Gastrocnemius medialis (tissue), 4 donors: Measurements from ENCODE around the gene SUB1.

Experiments used
- POLR2A ChIP-seq, 2 donors: fragments of 450-650 bp; IDR thresholded peaks; one replicate each; pipeline ENCODE4 v1.6.1; 2017; ENCODE audit warnings: antibody characterized with exemption in 2 of 2, mild to moderate bottlenecking in 2 of 2, moderate library complexity in 2 of 2
- TF ChIP-seq, protein P1 (sequence below), 5 experiments: fragments of 450-650 bp in 3 of 5; fragments of 200-600 bp in 2 of 5; sonication (generic) in 2 of 5; IDR thresholded peaks in 4 of 5; conservative IDR thresholded peaks in 1 of 5; 1 replicate in 4 of 5; 2 replicates in 1 of 5; pipeline ENCODE4 v1.5.1; 2016 to 2019; ENCODE audit warnings: antibody characterized with exemption in 5 of 5, mild to moderate bottlenecking in 3 of 5, moderate library complexity in 3 of 5

DNA sequence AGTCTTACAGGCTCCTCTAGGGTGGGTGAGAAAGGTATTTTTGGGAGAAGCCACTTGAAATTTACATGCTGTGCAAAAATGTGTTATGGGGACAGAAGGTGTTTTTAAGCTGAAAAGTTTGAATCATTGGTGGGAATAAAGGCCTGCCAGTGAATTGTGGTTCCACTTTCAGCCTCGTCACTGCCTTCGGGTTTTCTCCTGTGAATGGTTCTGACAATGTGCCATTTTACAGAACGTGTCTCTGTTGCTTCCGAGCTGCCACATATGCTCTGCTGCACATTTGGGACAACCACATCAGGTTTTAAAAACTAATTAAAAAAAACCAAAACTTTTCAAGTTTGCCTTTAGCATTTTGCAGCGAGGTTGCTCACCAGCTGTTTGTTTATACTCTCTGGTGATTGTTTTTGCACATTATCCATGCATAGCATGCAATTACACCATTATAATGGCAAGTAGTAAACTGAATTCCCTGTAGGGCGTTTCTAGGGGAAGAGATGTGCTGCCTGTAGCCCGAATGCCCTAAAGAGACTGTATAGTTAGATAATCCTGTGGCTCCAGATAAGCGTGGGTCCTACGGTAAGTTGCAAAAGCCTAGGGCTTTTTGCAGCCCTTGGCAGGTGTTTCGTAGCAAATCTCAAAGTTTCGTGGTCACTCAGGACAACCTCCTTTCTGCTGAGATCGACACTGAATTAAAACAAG is 40.1 kb upstream of the SUB1 start:
- TF ChIP-seq, protein P1, sequence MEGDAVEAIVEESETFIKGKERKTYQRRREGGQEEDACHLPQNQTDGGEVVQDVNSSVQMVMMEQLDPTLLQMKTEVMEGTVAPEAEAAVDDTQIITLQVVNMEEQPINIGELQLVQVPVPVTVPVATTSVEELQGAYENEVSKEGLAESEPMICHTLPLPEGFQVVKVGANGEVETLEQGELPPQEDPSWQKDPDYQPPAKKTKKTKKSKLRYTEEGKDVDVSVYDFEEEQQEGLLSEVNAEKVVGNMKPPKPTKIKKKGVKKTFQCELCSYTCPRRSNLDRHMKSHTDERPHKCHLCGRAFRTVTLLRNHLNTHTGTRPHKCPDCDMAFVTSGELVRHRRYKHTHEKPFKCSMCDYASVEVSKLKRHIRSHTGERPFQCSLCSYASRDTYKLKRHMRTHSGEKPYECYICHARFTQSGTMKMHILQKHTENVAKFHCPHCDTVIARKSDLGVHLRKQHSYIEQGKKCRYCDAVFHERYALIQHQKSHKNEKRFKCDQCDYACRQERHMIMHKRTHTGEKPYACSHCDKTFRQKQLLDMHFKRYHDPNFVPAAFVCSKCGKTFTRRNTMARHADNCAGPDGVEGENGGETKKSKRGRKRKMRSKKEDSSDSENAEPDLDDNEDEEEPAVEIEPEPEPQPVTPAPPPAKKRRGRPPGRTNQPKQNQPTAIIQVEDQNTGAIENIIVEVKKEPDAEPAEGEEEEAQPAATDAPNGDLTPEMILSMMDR (IDR thresholded peaks at IDR 0.05 in 4 of 5, conservative IDR thresholded peaks at IDR 0.05 in 1 of 5), result no peak
- no peak for TF ChIP-seq POLR2A (IDR thresholded peaks at IDR 0.05)
